SJCRH30 (cell line): ENCODE results near the gene HIC1. TPM values are rescaled to one million over a fixed set of nuclear protein-coding genes. Genes with fewer than 3 reads are reported as not detected.

ENCODE experiments used
- DNase-seq, 2 experiments: peaks; one replicate each; pipeline ENCODE4 v3.0.0-alpha.2; 2015 to 2020
- H3K27ac ChIP-seq: fragments of 250-450 bp; sonication (Bioruptor Pico); 2 replicates; pipeline ENCODE4 v1.5.1; 2020; ENCODE audit warnings: mild to moderate bottlenecking, moderate library complexity
- H3K27me3 ChIP-seq: fragments of 250-450 bp; sonication (Bioruptor Pico); 2 replicates; pipeline ENCODE4 v1.5.1; 2020; ENCODE audit warnings: mild to moderate bottlenecking, moderate library complexity
- H3K36me3 ChIP-seq: fragments of 250-450 bp; sonication (Bioruptor Pico); 2 replicates; pipeline ENCODE4 v1.5.1; 2020; ENCODE audit warnings: mild to moderate bottlenecking, moderate library complexity
- H3K4me1 ChIP-seq: fragments of 250-450 bp; sonication (Bioruptor Pico); 2 replicates; pipeline ENCODE4 v1.5.1; 2020; ENCODE audit warnings: mild to moderate bottlenecking, moderate library complexity
- H3K4me3 ChIP-seq: fragments of 250-450 bp; sonication (Bioruptor Pico); 2 replicates; pipeline ENCODE4 v1.5.1; 2020; ENCODE audit warnings: mild to moderate bottlenecking, moderate library complexity
- H3K9me3 ChIP-seq: fragments of 250-450 bp; sonication (Bioruptor Pico); replicated peaks from 2 replicates; pipeline ENCODE4 v1.5.1; 2020; ENCODE audit warnings: mild to moderate bottlenecking, moderate library complexity
- total RNA-seq: library from RNA; depleted of rRNA; stranded (reverse); fragments of >200 nt; shearing (Covaris generic); gene quantifications from 2 replicates; pipeline ENCODE4 v1.2.3, GENCODE V29; 2014

HIC1 gene
- total RNA-seq, 1 experiment from 2014 or later, result 0.18 TPM

- Histone ChIP-seq H3K27me3 (no peaks in the 10 kb centered on the region), H3K4me3 (no peak overlapping the region), H3K36me3 (no peaks in the 10 kb centered on the region), H3K27ac (no peak overlapping the region), H3K4me1 (no peaks in the 10 kb centered on the region), H3K9me3 (no peaks in the 10 kb centered on the region)
- DNase-seq, result no peak
Measured at GRCh38 chr17:2034806-2035540, 19.9 kb upstream of the HIC1 start.

- H3K27ac ChIP-seq, result no peak overlapping the region
- H3K27me3 ChIP-seq, result no peaks in the 10 kb centered on the region
- no peak overlapping the region for H3K4me3 ChIP-seq
- no peaks in the 10 kb centered on the region for H3K36me3 ChIP-seq
- no peaks in the 10 kb centered on the region; the same call in 1 of the 2 replicates for H3K4me1 ChIP-seq
- H3K9me3 ChIP-seq, result no peaks in the 10 kb centered on the region
- no peak for DNase-seq
Measured at GRCh38 chr17:2035541-2036488, 19.1 kb upstream of the HIC1 start.

- H3K9me3 ChIP-seq, result no peaks in the 10 kb centered on the region
- no peak overlapping the region for H3K4me3 ChIP-seq
- H3K27me3 ChIP-seq, result no peaks in the 10 kb centered on the region
- no peak for DNase-seq
- no peak overlapping the region for H3K27ac ChIP-seq
- peaks cover 3% of the 10 kb centered on the region; the same call in 1 of the 2 replicates for H3K4me1 ChIP-seq
- no peaks in the 10 kb centered on the region for H3K36me3 ChIP-seq
Measured at GRCh38 chr17:2037155-2037554, 17.7 kb upstream of the HIC1 start.

- no peak for DNase-seq
- peaks cover 3% of the 10 kb centered on the region; the same call in 1 of the 2 replicates for H3K4me1 ChIP-seq
- no peaks in the 10 kb centered on the region for H3K9me3 ChIP-seq
- no peaks in the 10 kb centered on the region for H3K36me3 ChIP-seq
- no peaks in the 10 kb centered on the region for H3K27me3 ChIP-seq
- H3K27ac ChIP-seq, result no peak overlapping the region
- no peak overlapping the region for H3K4me3 ChIP-seq
Measured at GRCh38 chr17:2040219-2040827, 14.6 kb upstream of the HIC1 start.

GRCh38 chr17:2040942-2041560 lies 13.9 kb upstream of the HIC1 start:
- Histone ChIP-seq H3K27ac (no peak overlapping the region), H3K36me3 (no peaks in the 10 kb centered on the region), H3K27me3 (no peaks in the 10 kb centered on the region), H3K4me1 (peaks cover 3% of the 10 kb centered on the region; the same call in 1 of the 2 replicates), H3K9me3 (no peaks in the 10 kb centered on the region), H3K4me3 (peak overlapping the region; percentile 65)
- DNase-seq, result peak in 1 of 2 experiments; percentile 61

- Histone ChIP-seq H3K4me1 (peaks cover 3% of the 10 kb centered on the region; the same call in 1 of the 2 replicates), H3K36me3 (no peaks in the 10 kb centered on the region), H3K27me3 (no peaks in the 10 kb centered on the region), H3K4me3 (peak within 1 kb of the TSS; percentile 65), H3K9me3 (no peaks in the 10 kb centered on the region), H3K27ac (peak within 1 kb of the TSS; percentile 61)
- DNase-seq, result peak; percentile 91 to 93
Measured at GRCh38 chr17:2041561-2042389, 13.1 kb upstream of the HIC1 start, which contains the start of gene OVCA2. TSS of gene OVCA2 (plus strand) at chr17:2042022. CDS start at chr17:2042048, 26 bp downstream.

GRCh38 chr17:2042390-2042847 lies 12.5 kb upstream of the HIC1 start:
- Histone ChIP-seq H3K4me3 (peak overlapping the region; percentile 65), H3K27ac (peak overlapping the region; percentile 61), H3K27me3 (no peaks in the 10 kb centered on the region), H3K9me3 (no peaks in the 10 kb centered on the region), H3K36me3 (no peaks in the 10 kb centered on the region), H3K4me1 (peaks cover 3% of the 10 kb centered on the region; the same call in 1 of the 2 replicates)
- DNase-seq, result peak; percentile 38 to 47

- no peaks in the 10 kb centered on the region for H3K27me3 ChIP-seq
- H3K4me3 ChIP-seq, result no peak overlapping the region
- no peak overlapping the region for H3K27ac ChIP-seq
Measured at GRCh38 chr17:2042933-2043332, 12.0 kb upstream of the HIC1 start.

GRCh38 chr17:2043785-2044184 lies 11.1 kb upstream of the HIC1 start:
- DNase-seq, result no peak
- H3K9me3 ChIP-seq, result no peaks in the 10 kb centered on the region

More at GRCh38 chr17:2042933-2043332, 12.0 kb upstream of the HIC1 start:
- Histone ChIP-seq H3K4me1 (peaks cover 3% of the 10 kb centered on the region; the same call in 1 of the 2 replicates), H3K9me3 (no peaks in the 10 kb centered on the region), H3K36me3 (no peaks in the 10 kb centered on the region)
- DNase-seq, result no peak

GRCh38 chr17:2044263-2044894 lies 10.5 kb upstream of the HIC1 start:
- no peak overlapping the region for H3K4me3 ChIP-seq
- H3K9me3 ChIP-seq, result no peaks in the 10 kb centered on the region
- no peak overlapping the region for H3K27ac ChIP-seq
- DNase-seq, result no peak
- peaks cover 3% of the 10 kb centered on the region; the same call in 1 of the 2 replicates for H3K4me1 ChIP-seq
- no peaks in the 10 kb centered on the region for H3K27me3 ChIP-seq
- H3K36me3 ChIP-seq, result no peaks in the 10 kb centered on the region

More at GRCh38 chr17:2043785-2044184, 11.1 kb upstream of the HIC1 start:
- Histone ChIP-seq H3K36me3 (no peaks in the 10 kb centered on the region), H3K27me3 (no peaks in the 10 kb centered on the region), H3K27ac (no peak overlapping the region), H3K4me3 (no peak overlapping the region), H3K4me1 (peaks cover 3% of the 10 kb centered on the region; the same call in 1 of the 2 replicates)

- Histone ChIP-seq H3K36me3 (no peaks in the 10 kb centered on the region), H3K27ac (no peak overlapping the region), H3K9me3 (no peaks in the 10 kb centered on the region), H3K4me3 (no peak overlapping the region), H3K27me3 (no peaks in the 10 kb centered on the region), H3K4me1 (no peaks in the 10 kb centered on the region)
- no peak for DNase-seq
Measured at GRCh38 chr17:2047590-2047989, 7.3 kb upstream of the HIC1 start.

- H3K4me1 ChIP-seq, result no peaks in the 10 kb centered on the region
- no peaks in the 10 kb centered on the region for H3K36me3 ChIP-seq
- H3K27ac ChIP-seq, result no peak overlapping the region
- no peak overlapping the region for H3K4me3 ChIP-seq
- no peak for DNase-seq
- no peaks in the 10 kb centered on the region for H3K27me3 ChIP-seq
- no peaks in the 10 kb centered on the region for H3K9me3 ChIP-seq
Measured at GRCh38 chr17:2048805-2049204, 6.1 kb upstream of the HIC1 start.
